HepG2 (cell line): Measurements from ENCODE around the gene PXMP4. TPM values are rescaled to one million over a fixed set of nuclear protein-coding genes. Genes with fewer than 3 reads are reported as not detected.
A peak's percentile ranks its signal among the peaks of the same experiment; 100 is the strongest.

Experiments used
- DNMT1 ChIP-seq: sonication (generic); formaldehyde crosslinking; IDR thresholded peaks from 2 replicates; pipeline ENCODE4 v1.5.1; 2020; ENCODE audit warnings: mild to moderate bottlenecking, missing genetic modification reagents
- ELF1 ChIP-seq: sonication (generic); formaldehyde crosslinking; IDR thresholded peaks from 2 replicates; pipeline ENCODE4 v1.4.0; 2020; ENCODE audit warnings: missing genetic modification reagents
- ELF3 ChIP-seq: IDR thresholded peaks from 2 replicates; pipeline ENCODE4 v1.6.1; 2016; ENCODE audit warnings: missing genetic modification reagents, missing compliant biosample characterization
- GABPB1 ChIP-seq: IDR thresholded peaks from 2 replicates; pipeline ENCODE4 v1.6.1; 2016; ENCODE audit warnings: mild to moderate bottlenecking, missing genetic modification reagents, moderate library complexity, missing compliant biosample characterization
- PHF21A ChIP-seq: sonication (generic); formaldehyde crosslinking; IDR thresholded peaks from 2 replicates; pipeline ENCODE4 v1.5.0; 2020; ENCODE audit warnings: mild to moderate bottlenecking, missing genetic modification reagents
- ZFX ChIP-seq: sonication (generic); formaldehyde crosslinking; IDR thresholded peaks from 2 replicates; pipeline ENCODE4 v1.4.0; 2020; ENCODE audit warnings: mild to moderate bottlenecking, low read depth, missing genetic modification reagents, moderate library complexity
- ZIK1 ChIP-seq: sonication (generic); formaldehyde crosslinking; IDR thresholded peaks from 2 replicates; pipeline ENCODE4 v1.5.0; 2020; ENCODE audit warnings: mild to moderate bottlenecking, low read depth, missing genetic modification reagents, borderline replicate concordance
- ZNF644 ChIP-seq: IDR thresholded peaks from 2 replicates; pipeline ENCODE4 v1.6.1; 2016; ENCODE audit warnings: low read depth
- ZNF747 ChIP-seq: sonication (generic); formaldehyde crosslinking; IDR thresholded peaks from 2 replicates; pipeline ENCODE4 v1.8.1; 2023; ENCODE audit warnings: missing genetic modification reagents, mild to moderate bottlenecking, borderline replicate concordance
- ZNF775 ChIP-seq: sonication (generic); formaldehyde crosslinking; IDR thresholded peaks from 2 replicates; pipeline ENCODE4 v1.4.0; 2020; ENCODE audit warnings: missing genetic modification reagents, mild to moderate bottlenecking, moderate library complexity, borderline replicate concordance
- ZSCAN22 ChIP-seq: sonication (generic); formaldehyde crosslinking; IDR thresholded peaks from 2 replicates; pipeline ENCODE4 v1.4.0; 2020; ENCODE audit warnings: mild to moderate bottlenecking, missing genetic modification reagents
- polyA plus RNA-seq, 8 experiments: library from polyadenylated mRNA; depleted of rRNA in 3 of 8; stranded (reverse) in 7 of 8; unstranded in 1 of 8; fragments of >200 nt; fragmentation: Illumina TruSeq in 4 of 8; extraction: Trizol in 4 of 8; gene quantifications; 2 replicates each; pipeline versions ENCODE4 v1.2.1 to v1.2.3, GENCODE V29; 2011 to 2016; ENCODE audit warnings: low read depth in 4 of 8, missing spikeins in 1 of 8, mixed read lengths in 1 of 8; ENCODE audit not compliant: insufficient read depth in 1 of 8
- total RNA-seq, 5 experiments: library from RNA; depleted of rRNA; stranded (reverse); fragments of >200 nt; fragmentation: Illumina TruSeq; extraction: Trizol; gene quantifications; 2 replicates each; pipeline ENCODE4 v1.2.3, GENCODE V29; 2016; ENCODE audit warnings: low read depth in 1 of 5
- TF ChIP-seq, protein P1 (sequence below): sonication (generic); formaldehyde crosslinking; conservative IDR thresholded peaks from 2 replicates; pipeline ENCODE4 v1.4.0; 2020; ENCODE audit warnings: missing genetic modification reagents
- TF ChIP-seq, protein P2 (sequence below): sonication (generic); formaldehyde crosslinking; IDR thresholded peaks from 2 replicates; pipeline ENCODE4 v1.5.0; 2020; ENCODE audit warnings: mild to moderate bottlenecking, missing genetic modification reagents, borderline replicate concordance
- TF ChIP-seq, protein P3 (sequence below): sonication (generic); formaldehyde crosslinking; IDR thresholded peaks from 2 replicates; pipeline ENCODE4 v1.8.0; 2023; ENCODE audit warnings: mild to moderate bottlenecking, missing genetic modification reagents
- TF ChIP-seq, protein P4 (sequence below): sonication (generic); formaldehyde crosslinking; conservative IDR thresholded peaks from 2 replicates; pipeline ENCODE4 v1.5.0; 2020; ENCODE audit warnings: missing genetic modification reagents

Gene PXMP4
- total and polyA plus RNA-seq, 2 of the 13 experiments (the other 11 are each of a cell fraction or from before 2014, with no cell fraction given) = not detected

DNA sequence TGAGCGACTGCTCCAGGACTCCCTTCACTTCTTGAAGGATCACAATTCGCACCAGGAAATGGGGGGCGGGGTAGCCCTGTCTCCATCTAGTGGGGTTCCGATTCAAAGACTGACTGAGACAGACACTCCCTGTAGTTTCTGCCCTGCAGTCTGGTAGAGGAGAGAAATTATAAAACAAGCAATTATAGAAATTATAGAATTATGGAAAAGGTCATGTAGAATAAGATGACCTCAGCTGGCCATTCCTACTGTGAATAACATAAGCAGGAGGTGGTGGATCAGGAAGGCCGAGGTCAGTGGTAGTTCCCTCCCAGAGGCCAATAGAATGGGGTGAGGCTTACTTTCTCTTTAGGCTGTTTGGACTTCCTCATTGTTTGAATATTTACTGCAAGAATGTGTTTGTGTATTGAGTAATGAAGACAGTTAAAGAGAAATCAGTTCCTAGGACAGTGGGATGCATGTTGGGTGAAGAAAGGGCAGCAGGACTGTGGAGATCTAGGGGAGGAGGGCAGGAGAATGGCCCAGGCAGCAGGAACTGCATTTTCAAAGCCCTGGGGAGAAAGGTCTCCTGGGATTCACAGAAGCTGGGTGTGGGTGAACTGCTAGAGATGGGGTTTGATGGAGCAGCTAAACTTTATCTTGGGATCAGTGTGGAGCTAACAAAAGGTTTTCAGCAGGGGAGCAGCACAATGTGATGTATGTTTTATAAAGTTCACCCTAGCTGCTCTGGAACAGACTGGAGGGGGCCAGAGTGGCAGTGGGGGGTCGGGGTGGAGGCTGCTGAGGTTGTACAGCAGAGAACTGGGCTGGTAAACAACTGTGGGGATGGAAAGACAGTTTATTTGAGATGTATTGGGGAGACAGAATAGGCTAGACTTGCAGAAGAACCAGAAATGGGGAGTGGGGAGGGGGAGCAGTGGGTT, 13.8 kb upstream of the PXMP4 start (continued):
- no peak for TF ChIP-seq ZIK1 (CRISPR knock-in tag)
- peak; percentile 23; the same call in 1 of the 2 replicates for TF ChIP-seq GABPB1
- TF ChIP-seq, protein P1, sequence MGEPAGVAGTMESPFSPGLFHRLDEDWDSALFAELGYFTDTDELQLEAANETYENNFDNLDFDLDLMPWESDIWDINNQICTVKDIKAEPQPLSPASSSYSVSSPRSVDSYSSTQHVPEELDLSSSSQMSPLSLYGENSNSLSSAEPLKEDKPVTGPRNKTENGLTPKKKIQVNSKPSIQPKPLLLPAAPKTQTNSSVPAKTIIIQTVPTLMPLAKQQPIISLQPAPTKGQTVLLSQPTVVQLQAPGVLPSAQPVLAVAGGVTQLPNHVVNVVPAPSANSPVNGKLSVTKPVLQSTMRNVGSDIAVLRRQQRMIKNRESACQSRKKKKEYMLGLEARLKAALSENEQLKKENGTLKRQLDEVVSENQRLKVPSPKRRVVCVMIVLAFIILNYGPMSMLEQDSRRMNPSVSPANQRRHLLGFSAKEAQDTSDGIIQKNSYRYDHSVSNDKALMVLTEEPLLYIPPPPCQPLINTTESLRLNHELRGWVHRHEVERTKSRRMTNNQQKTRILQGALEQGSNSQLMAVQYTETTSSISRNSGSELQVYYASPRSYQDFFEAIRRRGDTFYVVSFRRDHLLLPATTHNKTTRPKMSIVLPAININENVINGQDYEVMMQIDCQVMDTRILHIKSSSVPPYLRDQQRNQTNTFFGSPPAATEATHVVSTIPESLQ (CRISPR knock-in tag) = peak; percentile 30; the same call in 1 of the 2 replicates
- TF ChIP-seq ZNF747 (CRISPR knock-in tag) = peak; percentile 57; the same call in 1 of the 2 replicates
- peak; percentile 58; the same call in 1 of the 2 replicates for TF ChIP-seq ZNF644 (CRISPR knock-in tag)
- TF ChIP-seq ELF3 = peak; percentile 100
- TF ChIP-seq, protein P2, sequence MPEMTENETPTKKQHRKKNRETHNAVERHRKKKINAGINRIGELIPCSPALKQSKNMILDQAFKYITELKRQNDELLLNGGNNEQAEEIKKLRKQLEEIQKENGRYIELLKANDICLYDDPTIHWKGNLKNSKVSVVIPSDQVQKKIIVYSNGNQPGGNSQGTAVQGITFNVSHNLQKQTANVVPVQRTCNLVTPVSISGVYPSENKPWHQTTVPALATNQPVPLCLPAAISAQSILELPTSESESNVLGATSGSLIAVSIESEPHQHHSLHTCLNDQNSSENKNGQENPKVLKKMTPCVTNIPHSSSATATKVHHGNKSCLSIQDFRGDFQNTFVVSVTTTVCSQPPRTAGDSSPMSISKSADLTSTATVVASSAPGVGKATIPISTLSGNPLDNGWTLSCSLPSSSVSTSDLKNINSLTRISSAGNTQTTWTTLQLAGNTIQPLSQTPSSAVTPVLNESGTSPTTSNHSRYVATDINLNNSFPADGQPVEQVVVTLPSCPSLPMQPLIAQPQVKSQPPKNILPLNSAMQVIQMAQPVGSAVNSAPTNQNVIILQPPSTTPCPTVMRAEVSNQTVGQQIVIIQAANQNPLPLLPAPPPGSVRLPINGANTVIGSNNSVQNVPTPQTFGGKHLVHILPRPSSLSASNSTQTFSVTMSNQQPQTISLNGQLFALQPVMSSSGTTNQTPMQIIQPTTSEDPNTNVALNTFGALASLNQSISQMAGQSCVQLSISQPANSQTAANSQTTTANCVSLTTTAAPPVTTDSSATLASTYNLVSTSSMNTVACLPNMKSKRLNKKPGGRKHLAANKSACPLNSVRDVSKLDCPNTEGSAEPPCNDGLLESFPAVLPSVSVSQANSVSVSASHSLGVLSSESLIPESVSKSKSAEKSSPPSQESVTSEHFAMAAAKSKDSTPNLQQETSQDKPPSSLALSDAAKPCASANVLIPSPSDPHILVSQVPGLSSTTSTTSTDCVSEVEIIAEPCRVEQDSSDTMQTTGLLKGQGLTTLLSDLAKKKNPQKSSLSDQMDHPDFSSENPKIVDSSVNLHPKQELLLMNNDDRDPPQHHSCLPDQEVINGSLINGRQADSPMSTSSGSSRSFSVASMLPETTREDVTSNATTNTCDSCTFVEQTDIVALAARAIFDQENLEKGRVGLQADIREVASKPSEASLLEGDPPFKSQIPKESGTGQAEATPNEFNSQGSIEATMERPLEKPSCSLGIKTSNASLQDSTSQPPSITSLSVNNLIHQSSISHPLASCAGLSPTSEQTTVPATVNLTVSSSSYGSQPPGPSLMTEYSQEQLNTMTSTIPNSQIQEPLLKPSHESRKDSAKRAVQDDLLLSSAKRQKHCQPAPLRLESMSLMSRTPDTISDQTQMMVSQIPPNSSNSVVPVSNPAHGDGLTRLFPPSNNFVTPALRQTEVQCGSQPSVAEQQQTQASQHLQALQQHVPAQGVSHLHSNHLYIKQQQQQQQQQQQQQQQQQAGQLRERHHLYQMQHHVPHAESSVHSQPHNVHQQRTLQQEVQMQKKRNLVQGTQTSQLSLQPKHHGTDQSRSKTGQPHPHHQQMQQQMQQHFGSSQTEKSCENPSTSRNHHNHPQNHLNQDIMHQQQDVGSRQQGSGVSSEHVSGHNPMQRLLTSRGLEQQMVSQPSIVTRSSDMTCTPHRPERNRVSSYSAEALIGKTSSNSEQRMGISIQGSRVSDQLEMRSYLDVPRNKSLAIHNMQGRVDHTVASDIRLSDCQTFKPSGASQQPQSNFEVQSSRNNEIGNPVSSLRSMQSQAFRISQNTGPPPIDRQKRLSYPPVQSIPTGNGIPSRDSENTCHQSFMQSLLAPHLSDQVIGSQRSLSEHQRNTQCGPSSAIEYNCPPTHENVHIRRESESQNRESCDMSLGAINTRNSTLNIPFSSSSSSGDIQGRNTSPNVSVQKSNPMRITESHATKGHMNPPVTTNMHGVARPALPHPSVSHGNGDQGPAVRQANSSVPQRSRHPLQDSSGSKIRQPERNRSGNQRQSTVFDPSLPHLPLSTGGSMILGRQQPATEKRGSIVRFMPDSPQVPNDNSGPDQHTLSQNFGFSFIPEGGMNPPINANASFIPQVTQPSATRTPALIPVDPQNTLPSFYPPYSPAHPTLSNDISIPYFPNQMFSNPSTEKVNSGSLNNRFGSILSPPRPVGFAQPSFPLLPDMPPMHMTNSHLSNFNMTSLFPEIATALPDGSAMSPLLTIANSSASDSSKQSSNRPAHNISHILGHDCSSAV = no peak
- TF ChIP-seq PHF21A (CRISPR knock-in tag) = peak; percentile 89
- TF ChIP-seq ZSCAN22 = no peak
- TF ChIP-seq, protein P3, sequence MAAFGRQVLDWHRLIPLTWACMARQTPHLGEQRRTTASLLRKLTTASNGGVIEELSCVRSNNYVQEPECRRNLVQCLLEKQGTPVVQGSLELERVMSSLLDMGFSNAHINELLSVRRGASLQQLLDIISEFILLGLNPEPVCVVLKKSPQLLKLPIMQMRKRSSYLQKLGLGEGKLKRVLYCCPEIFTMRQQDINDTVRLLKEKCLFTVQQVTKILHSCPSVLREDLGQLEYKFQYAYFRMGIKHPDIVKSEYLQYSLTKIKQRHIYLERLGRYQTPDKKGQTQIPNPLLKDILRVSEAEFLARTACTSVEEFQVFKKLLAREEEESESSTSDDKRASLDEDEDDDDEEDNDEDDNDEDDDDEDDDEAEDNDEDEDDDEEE (CRISPR knock-in tag) = 0 out of 2 replicates have a peak, but pooled peaks have one; percentile 59
- peak; percentile 97 for TF ChIP-seq ELF1 (CRISPR knock-in tag)
- TF ChIP-seq ZFX (CRISPR knock-in tag) = peak; percentile 64
- no peak for TF ChIP-seq ZNF775
- TF ChIP-seq, protein P4, sequence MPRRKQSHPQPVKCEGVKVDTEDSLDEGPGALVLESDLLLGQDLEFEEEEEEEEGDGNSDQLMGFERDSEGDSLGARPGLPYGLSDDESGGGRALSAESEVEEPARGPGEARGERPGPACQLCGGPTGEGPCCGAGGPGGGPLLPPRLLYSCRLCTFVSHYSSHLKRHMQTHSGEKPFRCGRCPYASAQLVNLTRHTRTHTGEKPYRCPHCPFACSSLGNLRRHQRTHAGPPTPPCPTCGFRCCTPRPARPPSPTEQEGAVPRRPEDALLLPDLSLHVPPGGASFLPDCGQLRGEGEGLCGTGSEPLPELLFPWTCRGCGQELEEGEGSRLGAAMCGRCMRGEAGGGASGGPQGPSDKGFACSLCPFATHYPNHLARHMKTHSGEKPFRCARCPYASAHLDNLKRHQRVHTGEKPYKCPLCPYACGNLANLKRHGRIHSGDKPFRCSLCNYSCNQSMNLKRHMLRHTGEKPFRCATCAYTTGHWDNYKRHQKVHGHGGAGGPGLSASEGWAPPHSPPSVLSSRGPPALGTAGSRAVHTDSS (CRISPR knock-in tag) = no peak
- 0 out of 2 replicates have a peak, but pooled peaks have one; percentile 5 for TF ChIP-seq DNMT1 (CRISPR knock-in tag)
